HL-60 (cell line): ENCODE measurements around the gene CCDC187.

Experiments
- GABPA ChIP-seq: IDR thresholded peaks from 2 replicates; pipeline ENCODE4 v1.6.1; 2012; ENCODE audit warnings: low read depth
- POLR2AphosphoS5 ChIP-seq: IDR thresholded peaks from 2 replicates; pipeline ENCODE4 v1.6.1; 2012; ENCODE audit warnings: low read depth
- SPI1 ChIP-seq: IDR thresholded peaks from 2 replicates; pipeline ENCODE4 v1.6.1; 2012; ENCODE audit warnings: low read depth, mild to moderate bottlenecking, borderline replicate concordance
- TF ChIP-seq, protein P1 (sequence below): IDR thresholded peaks from one replicate; pipeline ENCODE4 v1.5.1; 2011; ENCODE audit warnings: low read length, control low read depth, inconsistent platforms; ENCODE audit not compliant: insufficient read depth

DNA sequence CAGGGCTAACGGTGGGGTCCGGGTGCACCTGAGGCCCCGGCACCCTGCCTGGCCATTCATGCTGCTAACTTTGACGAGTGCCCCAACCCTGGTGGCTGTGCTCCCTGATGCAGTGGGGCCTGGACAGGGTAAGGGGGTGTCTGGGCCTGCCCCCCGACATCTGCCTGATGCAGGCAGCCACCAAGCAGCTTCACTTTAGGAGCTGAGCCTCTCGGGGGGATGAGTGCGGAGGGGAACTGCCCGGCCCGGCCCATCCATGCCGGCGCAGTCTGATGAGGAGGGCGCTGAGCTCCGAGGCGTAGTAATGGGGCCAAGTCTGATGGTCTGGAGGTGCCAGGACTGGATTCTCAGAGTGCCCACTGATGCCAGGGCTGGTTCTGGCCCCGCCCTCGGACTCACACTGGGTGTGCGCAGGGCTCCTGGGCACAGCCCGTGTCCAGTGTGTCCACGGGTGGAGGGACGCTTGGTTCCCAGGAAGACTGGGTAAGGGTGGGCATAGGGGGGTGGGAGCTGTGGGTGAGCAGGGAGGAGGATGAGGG is 43.1 kb upstream of the CCDC187 start:
- TF ChIP-seq, protein P1, sequence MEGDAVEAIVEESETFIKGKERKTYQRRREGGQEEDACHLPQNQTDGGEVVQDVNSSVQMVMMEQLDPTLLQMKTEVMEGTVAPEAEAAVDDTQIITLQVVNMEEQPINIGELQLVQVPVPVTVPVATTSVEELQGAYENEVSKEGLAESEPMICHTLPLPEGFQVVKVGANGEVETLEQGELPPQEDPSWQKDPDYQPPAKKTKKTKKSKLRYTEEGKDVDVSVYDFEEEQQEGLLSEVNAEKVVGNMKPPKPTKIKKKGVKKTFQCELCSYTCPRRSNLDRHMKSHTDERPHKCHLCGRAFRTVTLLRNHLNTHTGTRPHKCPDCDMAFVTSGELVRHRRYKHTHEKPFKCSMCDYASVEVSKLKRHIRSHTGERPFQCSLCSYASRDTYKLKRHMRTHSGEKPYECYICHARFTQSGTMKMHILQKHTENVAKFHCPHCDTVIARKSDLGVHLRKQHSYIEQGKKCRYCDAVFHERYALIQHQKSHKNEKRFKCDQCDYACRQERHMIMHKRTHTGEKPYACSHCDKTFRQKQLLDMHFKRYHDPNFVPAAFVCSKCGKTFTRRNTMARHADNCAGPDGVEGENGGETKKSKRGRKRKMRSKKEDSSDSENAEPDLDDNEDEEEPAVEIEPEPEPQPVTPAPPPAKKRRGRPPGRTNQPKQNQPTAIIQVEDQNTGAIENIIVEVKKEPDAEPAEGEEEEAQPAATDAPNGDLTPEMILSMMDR = no peak
- TF ChIP-seq SPI1 (no peak), POLR2AphosphoS5 (no peak), GABPA (no peak)
